Urinary bladder (tissue), 4 donors: ENCODE data around the gene SLC2A9. TPM values are rescaled to one million over a fixed set of nuclear protein-coding genes. Genes with fewer than 3 reads are reported as not detected.
"Not testable (repeated sequence)": the region's sequence is repeated elsewhere in the genome, so short reads cannot be mapped to it uniquely, and the experiment has no call there.

Experiments
- DNase-seq: peaks from one replicate; pipeline ENCODE4 v3.0.0-alpha.2; 2015; ENCODE audit errors: extremely low spot score
- H3K27ac ChIP-seq: one replicate; pipeline ENCODE4 v1.5.1; 2013; ENCODE audit warnings: low read depth, mild to moderate bottlenecking, moderate library complexity
- H3K36me3 ChIP-seq: one replicate; pipeline ENCODE4 v1.6.1; 2013; ENCODE audit warnings: mild to moderate bottlenecking, moderate library complexity; ENCODE audit not compliant: insufficient read depth
- H3K4me1 ChIP-seq: one replicate; pipeline ENCODE4 v1.6.1; 2013; ENCODE audit warnings: mild to moderate bottlenecking, moderate library complexity; ENCODE audit not compliant: insufficient read depth
- H3K4me3 ChIP-seq: one replicate; pipeline ENCODE4 v1.5.1; 2013; ENCODE audit warnings: low read depth, low read length
- WGBS: extraction: QIAGEN DNeasy Blood & Tissue Kit; methylation state at CpG from one replicate; pipeline ENCODE4 v1.1.7; 2013; 5-methylcytosine and 5-hydroxymethylcytosine counted together
- polyA plus RNA-seq: library from polyadenylated mRNA; stranded (reverse); fragments of 200-250 nt; gene quantifications from one replicate; pipeline ENCODE4 v1.2.3, GENCODE V29; 2013
- total RNA-seq: library from RNA; depleted of rRNA; stranded (reverse); fragments of >200 nt; gene quantifications from one replicate; pipeline ENCODE4 v1.2.3, GENCODE V29; 2014
- donor health status: healthy with polysubstance abuse.
- donor health status: healthy.

The SLC2A9 gene
- total and polyA plus RNA-seq, 2 donors, result 7.6 to 10.4 TPM

GRCh38 chr4:9825049-9825448, 196.2 kb downstream of the SLC2A9 start:
- WGBS, result 86% methylated on average over 3 of the region's 3 CpGs

GRCh38 chr4:9820343-9820742, 201.0 kb downstream of the SLC2A9 start:
- Histone ChIP-seq H3K4me3 (no peak overlapping the region), H3K4me1 (no peaks in the 10 kb centered on the region), H3K36me3 (no peaks in the 10 kb centered on the region), H3K27ac (no peak overlapping the region)
- 72% methylated on average over 5 of the region's 5 CpGs for WGBS
- no peak for DNase-seq

More at GRCh38 chr4:9825049-9825448, 196.2 kb downstream of the SLC2A9 start:
- no peak overlapping the region for H3K27ac ChIP-seq
- no peak overlapping the region for H3K4me3 ChIP-seq
- H3K4me1 ChIP-seq, result no peaks in the 10 kb centered on the region
- no peaks in the 10 kb centered on the region for H3K36me3 ChIP-seq
- no peak for DNase-seq

GRCh38 chr4:9816285-9816684, 205.0 kb downstream of the SLC2A9 start:
- Histone ChIP-seq H3K27ac (no peak overlapping the region), H3K4me3 (no peak overlapping the region), H3K4me1 (no peaks in the 10 kb centered on the region), H3K36me3 (no peaks in the 10 kb centered on the region)
- 91% methylated on average over 3 of the region's 3 CpGs for WGBS
- DNase-seq, result no peak

- Histone ChIP-seq H3K4me3 (no peak overlapping the region), H3K4me1 (no peaks in the 10 kb centered on the region), H3K27ac (no peak overlapping the region), H3K36me3 (no peaks in the 10 kb centered on the region)
- 45% methylated on average over 4 of the region's 4 CpGs for WGBS
- peak; percentile 1 for DNase-seq
Observed at GRCh38 chr4:9812501-9813340, 208.6 kb downstream of the SLC2A9 start.

GRCh38 chr4:9811806-9812205, 209.5 kb downstream of the SLC2A9 start:
- H3K27ac ChIP-seq, result no peak overlapping the region
- WGBS, result 64% methylated on average over 3 of the region's 3 CpGs
- no peaks in the 10 kb centered on the region for H3K4me1 ChIP-seq
- no peak for DNase-seq
- no peaks in the 10 kb centered on the region for H3K36me3 ChIP-seq
- no peak overlapping the region for H3K4me3 ChIP-seq

GRCh38 chr4:9808077-9808476, 213.2 kb downstream of the SLC2A9 start:
- 82% methylated on average over 5 of the region's 5 CpGs for WGBS

GRCh38 chr4:9804918-9805317, 216.4 kb downstream of the SLC2A9 start:
- Histone ChIP-seq H3K36me3 (no peaks in the 10 kb centered on the region), H3K4me1 (no peaks in the 10 kb centered on the region), H3K4me3 (no peak overlapping the region), H3K27ac (no peak overlapping the region)
- no peak for DNase-seq
- WGBS, result 87% methylated on average over 5 of the region's 5 CpGs

More at GRCh38 chr4:9808077-9808476, 213.2 kb downstream of the SLC2A9 start:
- no peak for DNase-seq
- Histone ChIP-seq H3K36me3 (no peaks in the 10 kb centered on the region), H3K27ac (no peak overlapping the region), H3K4me3 (no peak overlapping the region), H3K4me1 (no peaks in the 10 kb centered on the region)

GRCh38 chr4:9800848-9801247, 220.4 kb downstream of the SLC2A9 start:
- Histone ChIP-seq H3K27ac (no peak overlapping the region), H3K4me3 (no peak overlapping the region), H3K36me3 (no peaks in the 10 kb centered on the region), H3K4me1 (no peaks in the 10 kb centered on the region)
- DNase-seq, result no peak
- WGBS, result 73% methylated on average over 4 of the region's 4 CpGs

GRCh38 chr4:9796641-9797040, 224.7 kb downstream of the SLC2A9 start:
- WGBS, result 46% methylated on average over 2 of the region's 2 CpGs
- not testable (repeated sequence) for DNase-seq

GRCh38 chr4:9792381-9792780, 228.9 kb downstream of the SLC2A9 start:
- 73% methylated on average over 3 of the region's 3 CpGs for WGBS
- no peaks in the 10 kb centered on the region for H3K36me3 ChIP-seq
- no peak overlapping the region for H3K4me3 ChIP-seq
- no peak overlapping the region for H3K27ac ChIP-seq
- no peaks in the 10 kb centered on the region for H3K4me1 ChIP-seq
- DNase-seq, result no peak

More at GRCh38 chr4:9796641-9797040, 224.7 kb downstream of the SLC2A9 start:
- H3K4me1 ChIP-seq, H3K27ac ChIP-seq, H3K4me3 ChIP-seq, H3K36me3 ChIP-seq: not testable (repeated sequence)

- WGBS, result 29% methylated on average over 5 of the region's 5 CpGs
- H3K4me1 ChIP-seq, H3K27ac ChIP-seq: not testable (repeated sequence)
Observed at GRCh38 chr4:9785891-9786290, 235.4 kb downstream of the SLC2A9 start.

GRCh38 chr4:9782136-9782436, 239.2 kb downstream of the SLC2A9 start:
- no peaks in the 10 kb centered on the region for H3K36me3 ChIP-seq
- no peak overlapping the region for H3K27ac ChIP-seq
- no peak for DNase-seq
- no peaks in the 10 kb centered on the region for H3K4me1 ChIP-seq
- H3K4me3 ChIP-seq, result no peak overlapping the region
- 58% methylated on average over 22 of the region's 22 CpGs for WGBS

More at GRCh38 chr4:9785891-9786290, 235.4 kb downstream of the SLC2A9 start:
- not testable (repeated sequence) for H3K4me3 ChIP-seq, H3K36me3 ChIP-seq, DNase-seq

- Histone ChIP-seq H3K27ac (no peak within 1 kb of the TSS), H3K4me3 (no peak within 1 kb of the TSS), H3K36me3 (no peaks in the 10 kb centered on the region), H3K4me1 (no peaks in the 10 kb centered on the region)
- DNase-seq, result no peak
- WGBS, result 5% methylated on average over 78 of the region's 78 CpGs
Observed at GRCh38 chr4:9781343-9782135, 239.8 kb downstream of the SLC2A9 start, which contains the start of gene DRD5. Gene DRD5 (plus strand): TSS chr4:9781634. CDS start chr4:9782030, 396 bp downstream.
